ENCODE measurements around the gene OSGIN1. TPM values are rescaled to one million over a fixed set of nuclear protein-coding genes. Genes with fewer than 3 reads are reported as not detected.

The OSGIN1 gene
- total and polyA plus RNA-seq, 2 donors (not counting 1 experiment from before 2014, with no cell fraction given): 0.85 to 1.8 TPM

GRCh38 chr16:83937922-83938885, 14.8 kb upstream of the OSGIN1 start:
- intact Hi-C loops (cut with micrococcal nuclease): no loop called here
- H3K9ac ChIP-seq (ENCODE audit: low read length): no peak overlapping the region
- Mint-ChIP-seq H3K4me1 (peaks cover 4% of the 10 kb centered on the region), H3K9me3 (ENCODE audit: insufficient read depth) (no peaks in the 10 kb centered on the region), H3K4me3 (no peak overlapping the region), H3K27ac (no peak overlapping the region), H3K27me3 (peaks cover 7% of the 10 kb centered on the region)
- H2AFZ ChIP-seq (ENCODE audit: insufficient read depth, low read depth, low read length, poor library complexity, severe bottlenecking): no peak overlapping the region
- ChIA-PET CTCF (interaction anchor here (3.5 kb wide), 1 partner anchor 11 kb away, joined by 14 read pairs; no protein-coding TSS in a partner anchor), POLR2A (no interaction called here)
- no peak overlapping the region for H3K4me2 ChIP-seq (replicated peaks; ENCODE audit: low read depth, low read length, poor library complexity, severe bottlenecking)
- no peaks in the 10 kb centered on the region for H3K79me2 ChIP-seq (ENCODE audit: control insufficient read depth, insufficient read depth, low read length)
- H3K4me3 ChIP-seq (ENCODE audit: control extremely low read depth in 1 of 5, extremely low read depth in 1 of 5, insufficient read depth in 1 of 5, low read depth in 2 of 5, low read length in 4 of 5): no peak overlapping the region
- WGBS (ENCODE audit: insufficient coverage): 96% methylated on average over 8 of the region's 18 CpGs
- ATAC-seq (ENCODE audit: low read depth) (no peak), DNase-seq (no peak)
- H4K20me1 ChIP-seq (ENCODE audit: control insufficient read depth, insufficient read depth, low read length, poor library complexity, severe bottlenecking): no peaks in the 10 kb centered on the region
- no peaks in the 10 kb centered on the region for H3K36me3 ChIP-seq (replicated peaks in 1 of 2; ENCODE audit: control extremely low read depth in 1 of 2, control insufficient read depth in 1 of 2, extremely low read depth in 1 of 2, insufficient read depth in 2 of 2, low read length in 1 of 2)
- H3K27me3 ChIP-seq (replicated peaks in 1 of 4; ENCODE audit: control extremely low read depth in 1 of 4, control insufficient read depth in 3 of 4, insufficient read depth in 4 of 4, low read length in 3 of 4): no peaks in the 10 kb centered on the region
- TF ChIP-seq, protein P1, sequence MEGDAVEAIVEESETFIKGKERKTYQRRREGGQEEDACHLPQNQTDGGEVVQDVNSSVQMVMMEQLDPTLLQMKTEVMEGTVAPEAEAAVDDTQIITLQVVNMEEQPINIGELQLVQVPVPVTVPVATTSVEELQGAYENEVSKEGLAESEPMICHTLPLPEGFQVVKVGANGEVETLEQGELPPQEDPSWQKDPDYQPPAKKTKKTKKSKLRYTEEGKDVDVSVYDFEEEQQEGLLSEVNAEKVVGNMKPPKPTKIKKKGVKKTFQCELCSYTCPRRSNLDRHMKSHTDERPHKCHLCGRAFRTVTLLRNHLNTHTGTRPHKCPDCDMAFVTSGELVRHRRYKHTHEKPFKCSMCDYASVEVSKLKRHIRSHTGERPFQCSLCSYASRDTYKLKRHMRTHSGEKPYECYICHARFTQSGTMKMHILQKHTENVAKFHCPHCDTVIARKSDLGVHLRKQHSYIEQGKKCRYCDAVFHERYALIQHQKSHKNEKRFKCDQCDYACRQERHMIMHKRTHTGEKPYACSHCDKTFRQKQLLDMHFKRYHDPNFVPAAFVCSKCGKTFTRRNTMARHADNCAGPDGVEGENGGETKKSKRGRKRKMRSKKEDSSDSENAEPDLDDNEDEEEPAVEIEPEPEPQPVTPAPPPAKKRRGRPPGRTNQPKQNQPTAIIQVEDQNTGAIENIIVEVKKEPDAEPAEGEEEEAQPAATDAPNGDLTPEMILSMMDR (IDR thresholded peaks at IDR 0.05): no peak
- TF ChIP-seq EZH2 (IDR thresholded peaks at IDR 0.05; ENCODE audit: borderline replicate concordance, insufficient read depth, low read depth, low read length, poor library complexity, severe bottlenecking): no peak
- H3K27ac ChIP-seq (ENCODE audit: low read length in 2 of 2): no peak overlapping the region
- no peaks in the 10 kb centered on the region for H3K9me3 ChIP-seq (ENCODE audit: control extremely low read depth in 1 of 3, control insufficient read depth in 2 of 3, insufficient read depth in 1 of 3, low read length in 2 of 3)
- no peaks in the 10 kb centered on the region for H3K4me1 ChIP-seq (ENCODE audit: control insufficient read depth in 2 of 2, insufficient read depth in 2 of 2, low read length in 2 of 2)

GRCh38 chr16:83939266-83939855, 13.7 kb upstream of the OSGIN1 start:
- H3K79me2 ChIP-seq (ENCODE audit: control insufficient read depth, insufficient read depth, low read length): no peaks in the 10 kb centered on the region
- H3K9me3 Mint-ChIP-seq (ENCODE audit: insufficient read depth): no peaks in the 10 kb centered on the region
- WGBS (ENCODE audit: insufficient coverage): 89% methylated on average over 8 of the region's 12 CpGs

More at GRCh38 chr16:83939266-83939855, 13.7 kb upstream of the OSGIN1 start:
- no peak overlapping the region for H3K4me3 Mint-ChIP-seq
- no peak for TF ChIP-seq EZH2 (IDR thresholded peaks at IDR 0.05; ENCODE audit: borderline replicate concordance, insufficient read depth, low read depth, low read length, poor library complexity, severe bottlenecking)
- TF ChIP-seq, protein P1 (IDR thresholded peaks at IDR 0.05): no peak
- no peaks in the 10 kb centered on the region for H3K36me3 ChIP-seq (replicated peaks in 1 of 2; ENCODE audit: control extremely low read depth in 1 of 2, control insufficient read depth in 1 of 2, extremely low read depth in 1 of 2, insufficient read depth in 2 of 2, low read length in 1 of 2)
- H3K27me3 ChIP-seq (replicated peaks in 1 of 4; ENCODE audit: control extremely low read depth in 1 of 4, control insufficient read depth in 3 of 4, insufficient read depth in 4 of 4, low read length in 3 of 4): no peaks in the 10 kb centered on the region
- ChIA-PET POLR2A (no interaction called here), CTCF (no interaction called here)
- H3K9ac ChIP-seq (ENCODE audit: low read length): no peak overlapping the region
- H3K9me3 ChIP-seq (ENCODE audit: control extremely low read depth in 1 of 3, control insufficient read depth in 2 of 3, insufficient read depth in 1 of 3, low read length in 2 of 3): no peaks in the 10 kb centered on the region
- H3K27me3 Mint-ChIP-seq: peaks cover 7% of the 10 kb centered on the region
- DNase-seq (no peak), ATAC-seq (ENCODE audit: low read depth) (no peak)
- H3K4me1 Mint-ChIP-seq: peaks cover 4% of the 10 kb centered on the region
- H2AFZ ChIP-seq (ENCODE audit: insufficient read depth, low read depth, low read length, poor library complexity, severe bottlenecking): no peak overlapping the region
- H3K4me1 ChIP-seq (ENCODE audit: control insufficient read depth in 2 of 2, insufficient read depth in 2 of 2, low read length in 2 of 2): no peaks in the 10 kb centered on the region
- H4K20me1 ChIP-seq (ENCODE audit: control insufficient read depth, insufficient read depth, low read length, poor library complexity, severe bottlenecking): no peaks in the 10 kb centered on the region
- H3K27ac Mint-ChIP-seq: no peak overlapping the region
- H3K27ac ChIP-seq (ENCODE audit: low read length in 2 of 2): no peak overlapping the region
- no peak overlapping the region for H3K4me3 ChIP-seq (ENCODE audit: control extremely low read depth in 1 of 5, extremely low read depth in 1 of 5, insufficient read depth in 1 of 5, low read depth in 2 of 5, low read length in 4 of 5)
- intact Hi-C loops (cut with micrococcal nuclease): no loop called here
- H3K4me2 ChIP-seq (replicated peaks; ENCODE audit: low read depth, low read length, poor library complexity, severe bottlenecking): no peak overlapping the region

All from B cell (primary cell).